RWPE1 (cell line): Measurements from ENCODE around the gene DIABLO.

Experiments
- CTCF ChIA-PET: fragments of 350-600 bp; sonication (Branson Sonifier 250); formaldehyde crosslinking; extraction: SDS; loops from one replicate; lab custom pipeline; 2021; lab: Yijun Ruan, JAX
- POLR2A ChIA-PET: fragments of 400-600 bp; formaldehyde crosslinking; extraction: SDS; loops from one replicate; lab custom pipeline; 2020; ENCODE audit warnings: antibody characterized with exemption; ENCODE audit not compliant: low non-redundant PET; lab: Yijun Ruan, JAX
- DNase-seq: peaks from one replicate; pipeline ENCODE4 v3.0.0; 2012; ENCODE audit warnings: low spot score
- H3K27ac ChIP-seq: fragments of 450-650 bp; 2 replicates; pipeline ENCODE4 v1.5.1; 2017
- CTCF ChIP-seq: fragments of 450-650 bp; conservative IDR thresholded peaks from 2 replicates; pipeline ENCODE4 v1.5.1; 2017; ENCODE audit warnings: low read depth, mild to moderate bottlenecking

The DIABLO gene

GRCh38 chr12:122159882-122160281 lies 66.0 kb downstream of the DIABLO start:
- DNase-seq: no peak
- ChIA-PET POLR2A (no interaction called here), CTCF (interaction anchor here (1.4 kb wide), 1 partner anchor 31 kb away, joined by 5 read pairs; no protein-coding TSS in a partner anchor)
- no peak overlapping the region for H3K27ac ChIP-seq
- no peak for TF ChIP-seq CTCF

GRCh38 chr12:122158700-122159285 lies 67.1 kb downstream of the DIABLO start:
- no peak for TF ChIP-seq CTCF
- CTCF ChIA-PET: interaction anchor here (0.6 to 1.4 kb wide), 4 partner anchors 32 to 574 kb away, joined by 4 to 5 read pairs (median 4); no protein-coding TSS in a partner anchor
- no peak overlapping the region for H3K27ac ChIP-seq
- POLR2A ChIA-PET: no interaction called here
- no peak for DNase-seq
